ENCODE results near the gene ARF6.

DNA sequence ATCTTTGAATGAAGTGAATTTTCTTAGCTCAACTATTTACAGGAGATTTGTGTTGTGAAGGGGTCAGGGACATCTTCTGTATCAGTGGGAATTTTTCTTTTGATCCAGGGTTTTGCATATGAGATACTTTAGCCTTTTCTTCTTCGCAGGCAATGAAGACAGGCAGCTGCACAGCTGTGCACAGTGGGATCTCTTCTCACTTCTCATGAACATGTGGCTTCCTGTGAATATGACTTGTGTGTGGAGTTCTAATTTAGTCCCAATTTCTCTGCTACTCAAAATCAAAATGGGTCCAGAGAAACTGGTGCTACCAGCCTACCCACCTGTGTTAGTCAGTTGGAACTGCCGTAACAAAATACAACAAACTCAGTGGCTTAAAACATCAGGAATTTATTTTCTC, 37.8 kb downstream of the ARF6 start:
- TF ChIP-seq, protein P1, sequence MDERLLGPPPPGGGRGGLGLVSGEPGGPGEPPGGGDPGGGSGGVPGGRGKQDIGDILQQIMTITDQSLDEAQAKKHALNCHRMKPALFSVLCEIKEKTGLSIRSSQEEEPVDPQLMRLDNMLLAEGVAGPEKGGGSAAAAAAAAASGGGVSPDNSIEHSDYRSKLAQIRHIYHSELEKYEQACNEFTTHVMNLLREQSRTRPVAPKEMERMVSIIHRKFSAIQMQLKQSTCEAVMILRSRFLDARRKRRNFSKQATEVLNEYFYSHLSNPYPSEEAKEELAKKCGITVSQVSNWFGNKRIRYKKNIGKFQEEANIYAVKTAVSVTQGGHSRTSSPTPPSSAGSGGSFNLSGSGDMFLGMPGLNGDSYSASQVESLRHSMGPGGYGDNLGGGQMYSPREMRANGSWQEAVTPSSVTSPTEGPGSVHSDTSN (CRISPR knock-in tag; IDR thresholded peaks at IDR 0.05; ENCODE audit: low read depth): no peak
- TF ChIP-seq, protein P1 (tag; conservative IDR thresholded peaks at IDR 0.05; ENCODE audit: low read depth): no peak
- no peak for TF ChIP-seq ZNF699 (CRISPR knock-in tag; IDR thresholded peaks at IDR 0.05; ENCODE audit: insufficient replicate concordance)
- no peak for TF ChIP-seq GABPB1 (CRISPR knock-in tag; IDR thresholded peaks at IDR 0.05)
- no peak for TF ChIP-seq ZNF717 (CRISPR knock-in tag; IDR thresholded peaks at IDR 0.05)

Data from K562 (cell line).